Endothelial cell of umbilical vein (primary cell): ENCODE data around the gene MACF1.

ENCODE experiments used
- EZH2 ChIP-seq: IDR thresholded peaks from 2 replicates; pipeline ENCODE4 v1.6.1; 2012; ENCODE audit warnings: borderline replicate concordance, low read depth, mild to moderate bottlenecking, moderate library complexity, low read length, inconsistent platforms; ENCODE audit not compliant: severe bottlenecking
- FOS ChIP-seq: IDR thresholded peaks from 2 replicates; pipeline ENCODE4 v1.6.1; 2011; ENCODE audit warnings: mild to moderate bottlenecking, low read length, moderate library complexity, borderline replicate concordance; ENCODE audit not compliant: insufficient read depth
- GATA2 ChIP-seq: IDR thresholded peaks from 2 replicates; pipeline ENCODE4 v1.7.0; 2011; ENCODE audit warnings: low read depth, mild to moderate bottlenecking, moderate library complexity, mixed read lengths, low read length; ENCODE audit not compliant: insufficient read length, insufficient read depth
- POLR2A ChIP-seq: IDR thresholded peaks from 2 replicates; pipeline ENCODE4 v1.6.1; 2012; ENCODE audit warnings: low read depth, mild to moderate bottlenecking, control low read depth, low read length
- POLR2AphosphoS5 ChIP-seq: IDR thresholded peaks from 2 replicates; pipeline ENCODE4 v1.6.1; 2012; ENCODE audit warnings: low read depth, mild to moderate bottlenecking, control low read depth, low read length, moderate library complexity; ENCODE audit not compliant: insufficient read depth
- TF ChIP-seq, protein P1 (sequence below), 2 donors: IDR thresholded peaks; 1 replicate in 1 of 2; 2 replicates in 1 of 2; pipeline ENCODE4 v1.5.1; 2011; ENCODE audit warnings: low read length in 2 of 2, mild to moderate bottlenecking in 2 of 2, moderate library complexity in 2 of 2, control low read depth in 1 of 2, inconsistent platforms in 1 of 2, low read depth in 1 of 2; ENCODE audit not compliant: insufficient read depth in 1 of 2; ENCODE audit errors: extremely low read depth in 1 of 2
- TF ChIP-seq, protein P2 (sequence below): IDR thresholded peaks from 2 replicates; pipeline ENCODE4 v1.6.1; 2011; ENCODE audit not compliant: insufficient read depth, insufficient read length

DNA sequence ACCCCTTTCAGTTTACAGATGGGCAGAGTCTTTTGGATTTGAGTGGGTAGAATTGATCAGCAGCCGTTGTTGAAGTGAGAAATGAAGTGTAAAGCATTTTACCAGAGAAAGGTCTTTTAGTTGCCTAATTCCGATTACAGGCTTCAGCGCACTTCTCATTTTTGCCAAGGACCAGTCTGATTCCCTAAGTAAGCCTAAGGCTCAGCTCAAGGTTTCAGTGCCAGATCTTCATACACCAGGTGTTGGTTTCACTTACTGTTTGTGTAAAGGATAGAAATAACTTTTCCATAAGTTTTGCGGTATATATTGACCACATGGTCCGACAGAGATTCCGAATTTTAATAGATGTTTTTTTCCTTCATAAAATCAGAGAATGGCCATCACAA lies 203.0 kb downstream of the MACF1 start:
- TF ChIP-seq, protein P1, sequence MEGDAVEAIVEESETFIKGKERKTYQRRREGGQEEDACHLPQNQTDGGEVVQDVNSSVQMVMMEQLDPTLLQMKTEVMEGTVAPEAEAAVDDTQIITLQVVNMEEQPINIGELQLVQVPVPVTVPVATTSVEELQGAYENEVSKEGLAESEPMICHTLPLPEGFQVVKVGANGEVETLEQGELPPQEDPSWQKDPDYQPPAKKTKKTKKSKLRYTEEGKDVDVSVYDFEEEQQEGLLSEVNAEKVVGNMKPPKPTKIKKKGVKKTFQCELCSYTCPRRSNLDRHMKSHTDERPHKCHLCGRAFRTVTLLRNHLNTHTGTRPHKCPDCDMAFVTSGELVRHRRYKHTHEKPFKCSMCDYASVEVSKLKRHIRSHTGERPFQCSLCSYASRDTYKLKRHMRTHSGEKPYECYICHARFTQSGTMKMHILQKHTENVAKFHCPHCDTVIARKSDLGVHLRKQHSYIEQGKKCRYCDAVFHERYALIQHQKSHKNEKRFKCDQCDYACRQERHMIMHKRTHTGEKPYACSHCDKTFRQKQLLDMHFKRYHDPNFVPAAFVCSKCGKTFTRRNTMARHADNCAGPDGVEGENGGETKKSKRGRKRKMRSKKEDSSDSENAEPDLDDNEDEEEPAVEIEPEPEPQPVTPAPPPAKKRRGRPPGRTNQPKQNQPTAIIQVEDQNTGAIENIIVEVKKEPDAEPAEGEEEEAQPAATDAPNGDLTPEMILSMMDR (IDR thresholded peaks at IDR 0.05; ENCODE audit: extremely low read depth in 1 of 2, insufficient read depth in 1 of 2, low read depth in 1 of 2, low read length in 2 of 2), result no peak
- TF ChIP-seq POLR2A (no peak), POLR2AphosphoS5 (no peak), FOS (no peak), EZH2 (no peak), GATA2 (no peak)
- TF ChIP-seq, protein P2, sequence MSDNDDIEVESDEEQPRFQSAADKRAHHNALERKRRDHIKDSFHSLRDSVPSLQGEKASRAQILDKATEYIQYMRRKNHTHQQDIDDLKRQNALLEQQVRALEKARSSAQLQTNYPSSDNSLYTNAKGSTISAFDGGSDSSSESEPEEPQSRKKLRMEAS, result no peak
